D721Med (cell line): Measurements from ENCODE around the gene CHRND.

Source experiments
- DNase-seq: peaks from one replicate; pipeline ENCODE4 v3.0.0; 2011; ENCODE audit warnings: low spot score; ENCODE audit not compliant: insufficient read length
- FAIRE-seq: peaks from 2 replicates; lab custom pipeline; 2011; peaks lifted over from hg19 to GRCh38; lab: Jason Lieb, UNC
- CTCF ChIP-seq: IDR thresholded peaks from 2 replicates; pipeline ENCODE4 v1.5.1; 2012; ENCODE audit warnings: mild to moderate bottlenecking, control low read depth; ENCODE audit not compliant: insufficient read depth; ENCODE audit errors: missing control alignments

CHRND gene

GRCh38 chr2:232543928-232544631 is 18.1 kb downstream of the CHRND start:
- DNase-seq: peak; percentile 12
- no peak for TF ChIP-seq CTCF
- FAIRE-seq: no peak

GRCh38 chr2:232544674-232545073 is 18.7 kb downstream of the CHRND start:
- no peak for TF ChIP-seq CTCF
- FAIRE-seq (no peak), DNase-seq (no peak)

GRCh38 chr2:232545511-232546375 is 19.8 kb downstream of the CHRND start:
- no peak for DNase-seq
- no peak for TF ChIP-seq CTCF
- no peak for FAIRE-seq

GRCh38 chr2:232547991-232548390 is 22.0 kb downstream of the CHRND start:
- FAIRE-seq (no peak), DNase-seq (no peak)
- no peak for TF ChIP-seq CTCF

- DNase-seq (no peak), FAIRE-seq (no peak)
- TF ChIP-seq CTCF: no peak
These were observed 23.8 kb downstream of the CHRND start for GRCh38 chr2:232549655-232550353.

- TF ChIP-seq CTCF: no peak
- no peak for FAIRE-seq
- DNase-seq: peak; percentile 95
These were observed 24.6 kb downstream of the CHRND start, which contains the start of the genes EIF4E2 and TIGD1 for GRCh38 chr2:232550354-232551249. Gene EIF4E2 (plus strand): TSS chr2:232550689. CDS start chr2:232550725, 36 bp downstream. Gene TIGD1 (minus strand): TSS chr2:232550557. CDS start chr2:232549882, 675 bp downstream.
